SK-N-SH treated with all-trans-retinoic acid at 6 μM for 48 hours (cell line): Measurements from ENCODE around the gene PGS1.
"Not testable (repeated sequence)": the region's sequence is repeated elsewhere in the genome, so short reads cannot be mapped to it uniquely, and the experiment has no call there.

Experiments
- ATAC-seq: fragments of 200-7000 bp; cut with Tn5 transposase; 3 replicates; pipeline ENCODE4 v1.9.1; 2020; ENCODE audit warnings: mild to moderate bottlenecking, moderate library complexity
- ARNTL ChIP-seq: fragments of 450-650 bp; formaldehyde crosslinking; IDR thresholded peaks from 2 replicates; pipeline ENCODE4 v1.5.0; 2020; ENCODE audit warnings: low read depth, mild to moderate bottlenecking, moderate library complexity, borderline replicate concordance
- CREB5 ChIP-seq: fragments of 250-450 bp; sonication (Bioruptor Pico); IDR thresholded peaks from 2 replicates; pipeline ENCODE4 v1.5.1; 2020; ENCODE audit warnings: low read depth, mild to moderate bottlenecking, moderate library complexity
- CSRNP3 ChIP-seq: fragments of 250-450 bp; sonication (Bioruptor Pico); IDR thresholded peaks from 2 replicates; pipeline ENCODE4 v1.5.1; 2021; ENCODE audit warnings: mild to moderate bottlenecking, moderate library complexity
- ESRRG ChIP-seq: fragments of 250-450 bp; sonication (Bioruptor Pico); IDR thresholded peaks from 2 replicates; pipeline ENCODE4 v1.6.1; 2021; ENCODE audit warnings: mild to moderate bottlenecking
- GLIS3 ChIP-seq: fragments of 250-450 bp; sonication (Bioruptor Pico); IDR thresholded peaks from 2 replicates; pipeline ENCODE4 v1.5.0; 2020; ENCODE audit warnings: mild to moderate bottlenecking, moderate library complexity
- ISL1 ChIP-seq: fragments of 250-450 bp; sonication (Bioruptor Pico); IDR thresholded peaks from 2 replicates; pipeline ENCODE4 v2.1.2; 2022; ENCODE audit warnings: mild to moderate bottlenecking, moderate library complexity
- OSR1 ChIP-seq: fragments of 250-450 bp; sonication (Bioruptor Pico); IDR thresholded peaks from 2 replicates; pipeline ENCODE4 v1.8.0; 2022; ENCODE audit warnings: moderate library complexity, mild to moderate bottlenecking, inconsistent platforms
- PATZ1 ChIP-seq: fragments of 250-450 bp; sonication (Bioruptor Pico); IDR thresholded peaks from 2 replicates; pipeline ENCODE4 v1.8.0; 2020; ENCODE audit warnings: mild to moderate bottlenecking, moderate library complexity, borderline replicate concordance
- POU6F1 ChIP-seq: fragments of 250-450 bp; sonication (Bioruptor Pico); IDR thresholded peaks from 2 replicates; pipeline ENCODE4 v1.8.0; 2021; ENCODE audit warnings: low read depth, mild to moderate bottlenecking, moderate library complexity, borderline replicate concordance
- PPARA ChIP-seq: fragments of 250-450 bp; sonication (Bioruptor Pico); IDR thresholded peaks from 2 replicates; pipeline ENCODE4 v1.5.0; 2020; ENCODE audit warnings: mild to moderate bottlenecking, borderline replicate concordance
- RARB ChIP-seq: fragments of 250-450 bp; sonication (Bioruptor Pico); IDR thresholded peaks from 2 replicates; pipeline ENCODE4 v1.8.0; 2021; ENCODE audit warnings: mild to moderate bottlenecking, moderate library complexity
- SNAI2 ChIP-seq: fragments of 250-450 bp; sonication (Bioruptor Pico); IDR thresholded peaks from 2 replicates; pipeline ENCODE4 v1.5.0; 2020; ENCODE audit warnings: mild to moderate bottlenecking, moderate library complexity
- TCF4 ChIP-seq: fragments of 250-450 bp; sonication (Bioruptor Pico); IDR thresholded peaks from 2 replicates; pipeline ENCODE4 v1.8.0; 2021; ENCODE audit warnings: mild to moderate bottlenecking, moderate library complexity, borderline replicate concordance
- TOX ChIP-seq: fragments of 250-450 bp; sonication (Bioruptor Pico); IDR thresholded peaks from 2 replicates; pipeline ENCODE4 v1.8.0; 2021; ENCODE audit warnings: mild to moderate bottlenecking, moderate library complexity, borderline replicate concordance
- TSHZ2 ChIP-seq: fragments of 250-450 bp; sonication (Bioruptor Pico); IDR thresholded peaks from 2 replicates; pipeline ENCODE4 v1.5.0; 2020; ENCODE audit warnings: mild to moderate bottlenecking, moderate library complexity
- ZC3H10 ChIP-seq: fragments of 250-450 bp; sonication (Bioruptor Pico); IDR thresholded peaks from 2 replicates; pipeline ENCODE4 v1.5.1; 2021; ENCODE audit warnings: mild to moderate bottlenecking, moderate library complexity
- ZFP3 ChIP-seq: fragments of 250-450 bp; sonication (Bioruptor Pico); IDR thresholded peaks from 2 replicates; pipeline ENCODE4 v1.5.0; 2020; ENCODE audit warnings: mild to moderate bottlenecking, moderate library complexity
- ZFP30 ChIP-seq: fragments of 450-650 bp; formaldehyde crosslinking; IDR thresholded peaks from 2 replicates; pipeline ENCODE4 v1.5.0; 2022; ENCODE audit warnings: mild to moderate bottlenecking, moderate library complexity
- ZNF565 ChIP-seq: fragments of 450-650 bp; formaldehyde crosslinking; conservative IDR thresholded peaks from 2 replicates; pipeline ENCODE4 v1.5.0; 2020; ENCODE audit warnings: low read depth, mild to moderate bottlenecking, moderate library complexity
- ZNF70 ChIP-seq: fragments of 450-650 bp; formaldehyde crosslinking; IDR thresholded peaks from 2 replicates; pipeline ENCODE4 v1.5.0; 2020; ENCODE audit warnings: mild to moderate bottlenecking, moderate library complexity

The PGS1 gene

GRCh38 chr17:78461799-78462053, 83.3 kb downstream of the PGS1 start:
- ATAC-seq = no peak
- TF ChIP-seq POU6F1 (CRISPR knock-in tag) = no peak
- TF ChIP-seq TOX (CRISPR knock-in tag) = no peak
- no peak for TF ChIP-seq TCF4 (CRISPR knock-in tag)
- TF ChIP-seq CREB5 (CRISPR knock-in tag) = no peak

GRCh38 chr17:78462148-78462547, 83.7 kb downstream of the PGS1 start:
- TF ChIP-seq ZNF70 (CRISPR knock-in tag) (no peak), POU6F1 (CRISPR knock-in tag) (no peak), RARB (CRISPR knock-in tag) (no peak), CREB5 (CRISPR knock-in tag) (no peak), PPARA (no peak), ZNF565 (CRISPR knock-in tag) (no peak), ZFP3 (CRISPR knock-in tag) (no peak), PATZ1 (CRISPR knock-in tag) (no peak), ESRRG (CRISPR knock-in tag) (no peak), OSR1 (CRISPR knock-in tag) (no peak), GLIS3 (CRISPR knock-in tag) (no peak), TCF4 (CRISPR knock-in tag) (no peak), TOX (CRISPR knock-in tag) (no peak), ARNTL (no peak), ZFP30 (no peak), SNAI2 (no peak), ZC3H10 (CRISPR knock-in tag) (no peak), CSRNP3 (CRISPR knock-in tag) (no peak), ISL1 (CRISPR knock-in tag) (no peak), TSHZ2 (CRISPR knock-in tag) (no peak)

GRCh38 chr17:78466109-78466785, 87.8 kb downstream of the PGS1 start:
- ATAC-seq = not testable (repeated sequence)

More at GRCh38 chr17:78462148-78462547, 83.7 kb downstream of the PGS1 start:
- ATAC-seq = no peak
